PFSK-1 (cell line): ENCODE measurements around the gene RAD23B.
A peak's percentile ranks its signal among the peaks of the same experiment; 100 is the strongest.

Experiments
- FOXP2 ChIP-seq: optimal IDR thresholded peaks from 2 replicates; pipeline ENCODE3; 2011; ENCODE audit warnings: borderline replicate concordance, control low read depth, inconsistent platforms; ENCODE audit not compliant: insufficient read depth; ENCODE audit errors: extremely low read length, extremely low read depth
- POLR2AphosphoS5 ChIP-seq: IDR thresholded peaks from 2 replicates; pipeline ENCODE4 v1.6.1; 2012; ENCODE audit warnings: low read depth, mild to moderate bottlenecking, control low read depth, low read length, moderate library complexity
- REST ChIP-seq, 2 experiments: IDR thresholded peaks; 2 replicates each; pipeline versions ENCODE4 v1.6.1 to v1.8.0; 2011 to 2012; ENCODE audit warnings: low read depth in 2 of 2, low read length in 2 of 2, control low read depth in 1 of 2, inconsistent platforms in 1 of 2, mild to moderate bottlenecking in 1 of 2, moderate library complexity in 1 of 2; ENCODE audit not compliant: insufficient read depth in 1 of 2
- SIN3A ChIP-seq: IDR thresholded peaks from 2 replicates; pipeline ENCODE4 v1.6.1; 2012; ENCODE audit warnings: mild to moderate bottlenecking, low read length, moderate library complexity, borderline replicate concordance; ENCODE audit not compliant: insufficient read depth
- TAF1 ChIP-seq: IDR thresholded peaks from 2 replicates; pipeline ENCODE4 v1.6.1; 2012; ENCODE audit warnings: low read length, control low read depth, borderline replicate concordance; ENCODE audit not compliant: insufficient read depth

Gene RAD23B

GRCh38 chr9:107336718-107337360 lies 53.8 kb downstream of the RAD23B start:
- TF ChIP-seq REST (IDR thresholded peaks at IDR 0.05; ENCODE audit: insufficient read depth in 1 of 2, low read depth in 2 of 2, low read length in 2 of 2) (no peak), SIN3A (no peak), POLR2AphosphoS5 (0 out of 2 replicates have a peak, but pooled peaks have one; percentile 24), FOXP2 (no peak), TAF1 (no peak)

GRCh38 chr9:107337676-107338590 lies 54.9 kb downstream of the RAD23B start:
- TF ChIP-seq REST (IDR thresholded peaks at IDR 0.05; ENCODE audit: insufficient read depth in 1 of 2, low read depth in 2 of 2, low read length in 2 of 2) = no peak
- TF ChIP-seq POLR2AphosphoS5 = no peak
- TF ChIP-seq SIN3A = no peak
- TF ChIP-seq TAF1 = no peak
- no peak for TF ChIP-seq FOXP2

GRCh38 chr9:107338911-107339659 lies 56.0 kb downstream of the RAD23B start:
- TF ChIP-seq REST (IDR thresholded peaks at IDR 0.05; ENCODE audit: insufficient read depth in 1 of 2, low read depth in 2 of 2, low read length in 2 of 2) (no peak), FOXP2 (no peak), SIN3A (no peak), TAF1 (no peak), POLR2AphosphoS5 (no peak)

- no peak for TF ChIP-seq SIN3A
- TF ChIP-seq FOXP2 = no peak
- no peak for TF ChIP-seq POLR2AphosphoS5
- no peak for TF ChIP-seq REST (IDR thresholded peaks at IDR 0.05; ENCODE audit: insufficient read depth in 1 of 2, low read depth in 2 of 2, low read length in 2 of 2)
- TF ChIP-seq TAF1 = no peak
These were observed 58.0 kb downstream of the RAD23B start for GRCh38 chr9:107340920-107341632.
